ENCODE data around the gene GGTLC1. TPM values are rescaled to one million over a fixed set of nuclear protein-coding genes. Genes with fewer than 3 reads are reported as not detected.

Gene GGTLC1
- total RNA-seq, 1 experiment from 2014 or later, result not detected

DNA sequence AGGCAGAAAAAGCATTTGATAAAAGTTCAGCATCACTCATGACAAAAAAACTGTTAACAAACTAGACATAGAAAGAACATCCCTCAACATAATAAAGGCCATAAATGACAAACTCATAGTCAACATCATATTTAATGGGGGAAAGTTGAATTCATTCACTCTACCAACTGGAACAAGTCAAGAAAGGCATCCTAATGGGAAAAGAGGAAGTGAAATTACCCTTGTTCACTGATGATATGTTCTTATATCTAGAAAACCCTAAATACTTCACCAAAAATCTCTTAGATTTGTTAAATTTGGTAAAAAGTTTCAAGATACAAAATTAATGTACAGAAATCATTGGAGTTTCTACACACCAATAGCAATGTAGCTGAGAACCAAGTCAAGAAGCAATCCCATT lies 48.9 kb downstream of the GGTLC1 start:
- no peaks in the 10 kb centered on the region for H3K9me3 Mint-ChIP-seq
- Histone ChIP-seq H3K27ac (ENCODE audit: insufficient read length, low read depth, low read length) (no peak overlapping the region), H4K91ac (ENCODE audit: insufficient read length, low read depth, low read length) (no peak overlapping the region), H3K9me3 (ENCODE audit: control insufficient read depth, low read depth, low read length) (no peaks in the 10 kb centered on the region), H2BK15ac (ENCODE audit: low read depth, low read length) (no peak overlapping the region), H4K20me1 (ENCODE audit: control insufficient read depth, insufficient read depth, insufficient read length) (no peaks in the 10 kb centered on the region), H2BK5ac (ENCODE audit: insufficient read length, low read length) (no peak overlapping the region), H3K9ac (ENCODE audit: extremely low read depth, insufficient read length, low read length) (no peak overlapping the region), H3K23ac (ENCODE audit: insufficient read length, low read depth, low read length) (no peak overlapping the region), H2AFZ (ENCODE audit: low read length) (no peak overlapping the region), H3K4ac (ENCODE audit: low read depth, low read length) (no peak overlapping the region), H4K5ac (ENCODE audit: insufficient read length, low read depth, low read length) (no peak overlapping the region), H3K56ac (ENCODE audit: insufficient read length, low read depth, low read length) (no peak overlapping the region), H3K27me3 (ENCODE audit: insufficient read depth, low read length) (no peaks in the 10 kb centered on the region), H3K18ac (ENCODE audit: insufficient read length, low read depth, low read length) (no peak overlapping the region), H3K23me2 (ENCODE audit: insufficient read length, low read depth, low read length, poor library complexity, severe bottlenecking) (no peaks in the 10 kb centered on the region), H4K8ac (replicated peaks; ENCODE audit: insufficient read length, low read depth, low read length) (no peak overlapping the region), H3K4me1 (ENCODE audit: insufficient read depth, low read length) (no peaks in the 10 kb centered on the region), H2BK120ac (ENCODE audit: low read depth, low read length, poor library complexity, severe bottlenecking) (no peak overlapping the region), H2AK5ac (ENCODE audit: insufficient read length, low read length) (no peak overlapping the region), H3K79me1 (ENCODE audit: insufficient read depth, low read depth, low read length, poor library complexity, severe bottlenecking) (no peaks in the 10 kb centered on the region), H3K14ac (ENCODE audit: insufficient read depth, low read length) (no peak overlapping the region), H3K4me2 (ENCODE audit: insufficient read depth, insufficient read length, low read length) (no peak overlapping the region), H3T11ph (ENCODE audit: low read length) (no peak overlapping the region), H2BK12ac (ENCODE audit: insufficient read length, low read depth, low read length) (no peak overlapping the region), H2BK20ac (ENCODE audit: low read depth, low read length, poor library complexity, severe bottlenecking) (no peak overlapping the region), H3K79me2 (ENCODE audit: insufficient read depth, low read length) (no peaks in the 10 kb centered on the region)
- H3K4me1 Mint-ChIP-seq, result no peaks in the 10 kb centered on the region
- no peaks in the 10 kb centered on the region; a peak in 1 of 7 replicates for H3K36me3 Mint-ChIP-seq (ENCODE audit: insufficient read depth in 1 of 3, low read depth in 3 of 3)
- no peak overlapping the region for H3K4me3 Mint-ChIP-seq
- TF ChIP-seq, protein P1, sequence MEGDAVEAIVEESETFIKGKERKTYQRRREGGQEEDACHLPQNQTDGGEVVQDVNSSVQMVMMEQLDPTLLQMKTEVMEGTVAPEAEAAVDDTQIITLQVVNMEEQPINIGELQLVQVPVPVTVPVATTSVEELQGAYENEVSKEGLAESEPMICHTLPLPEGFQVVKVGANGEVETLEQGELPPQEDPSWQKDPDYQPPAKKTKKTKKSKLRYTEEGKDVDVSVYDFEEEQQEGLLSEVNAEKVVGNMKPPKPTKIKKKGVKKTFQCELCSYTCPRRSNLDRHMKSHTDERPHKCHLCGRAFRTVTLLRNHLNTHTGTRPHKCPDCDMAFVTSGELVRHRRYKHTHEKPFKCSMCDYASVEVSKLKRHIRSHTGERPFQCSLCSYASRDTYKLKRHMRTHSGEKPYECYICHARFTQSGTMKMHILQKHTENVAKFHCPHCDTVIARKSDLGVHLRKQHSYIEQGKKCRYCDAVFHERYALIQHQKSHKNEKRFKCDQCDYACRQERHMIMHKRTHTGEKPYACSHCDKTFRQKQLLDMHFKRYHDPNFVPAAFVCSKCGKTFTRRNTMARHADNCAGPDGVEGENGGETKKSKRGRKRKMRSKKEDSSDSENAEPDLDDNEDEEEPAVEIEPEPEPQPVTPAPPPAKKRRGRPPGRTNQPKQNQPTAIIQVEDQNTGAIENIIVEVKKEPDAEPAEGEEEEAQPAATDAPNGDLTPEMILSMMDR (conservative IDR thresholded peaks at IDR 0.05), result no peak
- DNase-seq, result no peak
- no peak overlapping the region for H3K27ac Mint-ChIP-seq
- no peaks in the 10 kb centered on the region for H3K27me3 Mint-ChIP-seq (ENCODE audit: low read depth)
